ENCODE data around the gene TRIM2. TPM values are rescaled to one million over a fixed set of nuclear protein-coding genes. Genes with fewer than 3 reads are reported as not detected.
A peak's percentile ranks its signal among the peaks of the same experiment; 100 is the strongest.

Gene TRIM2
- total and polyA plus RNA-seq, 2 of the 8 experiments (the other 6 are each of a cell fraction or from before 2014, with no cell fraction given) = 34.0 to 59.8 TPM

- Histone ChIP-seq H3K79me1 (ENCODE audit: low read depth, low read length) (no peaks in the 10 kb centered on the region), H3K27me3 (replicated peaks in 1 of 4; ENCODE audit: control insufficient read depth in 3 of 4, extremely low read depth in 1 of 4, insufficient read depth in 3 of 4, low read length in 3 of 4) (no peaks in the 10 kb centered on the region), H2BK5ac (ENCODE audit: low read depth, low read length) (no peak overlapping the region), H3K36me3 (ENCODE audit: control insufficient read depth in 2 of 4, insufficient read depth in 4 of 4, low read length in 3 of 4) (peaks cover 0 to 3% (median 0%) of the 10 kb centered on the region in 4 experiments; a peak in 2 of 8 replicates), H3K4me3 (ENCODE audit: extremely low read depth in 1 of 4, insufficient read depth in 2 of 4, low read depth in 3 of 4, low read length in 4 of 4) (no peak overlapping the region), H3K4me2 (ENCODE audit: insufficient read depth in 1 of 2, low read depth in 2 of 2, low read length in 2 of 2) (no peak overlapping the region), H3K79me2 (ENCODE audit: control insufficient read depth in 1 of 2, insufficient read depth in 2 of 2, low read length in 2 of 2) (peaks cover 0 to 11% of the 10 kb centered on the region in 2 experiments; a peak in 2 of 4 replicates), H3K9me3 (ENCODE audit: insufficient read depth in 2 of 2, low read depth in 1 of 2, low read length in 1 of 2) (no peaks in the 10 kb centered on the region), H3K14ac (ENCODE audit: insufficient read length) (no peak overlapping the region), H3K9ac (replicated peaks in 1 of 4; ENCODE audit: extremely low read depth in 1 of 4, low read depth in 3 of 4, low read length in 3 of 4) (no peak overlapping the region), H4K91ac (replicated peaks; ENCODE audit: insufficient read length, low read length) (no peak overlapping the region), H3K4ac (replicated peaks; ENCODE audit: insufficient read length, low read depth, low read length) (no peak overlapping the region), H2AFZ (ENCODE audit: low read length) (no peak overlapping the region), H3K18ac (ENCODE audit: extremely low read depth, low read length) (no peak overlapping the region), H3K4me1 (replicated peaks in 1 of 4; ENCODE audit: control insufficient read depth in 3 of 4, insufficient read depth in 4 of 4, low read length in 3 of 4) (peaks cover 0 to 1% (median 0%) of the 10 kb centered on the region in 4 experiments; a peak in 2 of 7 replicates), H2BK15ac (ENCODE audit: low read length) (no peak overlapping the region), H3K56ac (replicated peaks; ENCODE audit: insufficient read length, low read depth, low read length) (no peak overlapping the region), H2BK120ac (replicated peaks; ENCODE audit: low read depth, low read length) (no peak overlapping the region), H2AK5ac (ENCODE audit: low read depth, low read length) (no peak overlapping the region), H3K27ac (ENCODE audit: low read depth, low read length) (no peak overlapping the region), H3K23ac (ENCODE audit: insufficient read length) (no peak overlapping the region), H4K20me1 (replicated peaks in 1 of 2; ENCODE audit: control insufficient read depth in 1 of 2, insufficient read depth in 2 of 2, low read length in 2 of 2) (no peaks in the 10 kb centered on the region), H2BK12ac (ENCODE audit: low read depth, low read length) (no peak overlapping the region), H2BK20ac (ENCODE audit: low read length) (no peak overlapping the region), H4K5ac (ENCODE audit: insufficient read length, low read depth, low read length) (no peak overlapping the region), H4K8ac (ENCODE audit: extremely low read depth, insufficient read depth, low read length) (no peak overlapping the region), H3K23me2 (ENCODE audit: low read depth, low read length) (peaks cover 6% of the 10 kb centered on the region)
- no peak for FAIRE-seq
- TF ChIP-seq YY1 (IDR thresholded peaks at IDR 0.05; ENCODE audit: low read depth, low read length) (0 out of 2 replicates have a peak, but pooled peaks have one; percentile 41), EP300 (IDR thresholded peaks at IDR 0.05; ENCODE audit: borderline replicate concordance in 1 of 2, low read depth in 2 of 2, low read length in 2 of 2) (no peak)
- DNase-seq (ENCODE audit: low read depth in 1 of 2, low spot score in 2 of 2) = no peak
- POLR2A ChIA-PET (ENCODE audit: partially characterized antibody) = interaction anchor here (0.6 to 1.8 kb wide), 4 partner anchors 84 to 232 kb away, joined by 3 to 4 read pairs (median 3); no protein-coding TSS in a partner anchor
- CTCF ChIA-PET (ENCODE audit: partially characterized antibody) = interaction anchor here (0.6 to 1.7 kb wide), 7 partner anchors 24 to 699 kb away, joined by 3 to 6 read pairs (median 4); no protein-coding TSS in a partner anchor
- 82% methylated on average over 5 of the region's 5 CpGs; no CpG with 5 or more reads in 1 of the 2 experiments for WGBS, 2 experiments (ENCODE audit: extremely low coverage in 1 of 2, insufficient coverage in 1 of 2, insufficient read length in 1 of 2, insufficient replicate concordance in 2 of 2, low coverage in 1 of 2, low lambda C conversion rate in 2 of 2, missing lambda C conversion rate in 1 of 2)
These were observed 137.4 kb downstream of the TRIM2 start for GRCh38 chr4:153341575-153342090.
